Measurements from ENCODE around the gene PPP1R2.
"Not testable (repeated sequence)": the region's sequence is repeated elsewhere in the genome, so short reads cannot be mapped to it uniquely, and the experiment has no call there.

Gene PPP1R2

GRCh38 chr3:195537995-195538394, 5.1 kb downstream of the PPP1R2 start:
- DNase-seq (ENCODE audit: low read depth): no peak

- no peak for DNase-seq (ENCODE audit: low read depth)
Measured at GRCh38 chr3:195535293-195535692, 7.8 kb downstream of the PPP1R2 start.

- no peak for DNase-seq (ENCODE audit: low read depth)
Measured at GRCh38 chr3:195532834-195533233, 10.3 kb downstream of the PPP1R2 start.

- no peak for DNase-seq (ENCODE audit: low read depth)
Measured at GRCh38 chr3:195532345-195532744, 10.8 kb downstream of the PPP1R2 start.

DNA sequence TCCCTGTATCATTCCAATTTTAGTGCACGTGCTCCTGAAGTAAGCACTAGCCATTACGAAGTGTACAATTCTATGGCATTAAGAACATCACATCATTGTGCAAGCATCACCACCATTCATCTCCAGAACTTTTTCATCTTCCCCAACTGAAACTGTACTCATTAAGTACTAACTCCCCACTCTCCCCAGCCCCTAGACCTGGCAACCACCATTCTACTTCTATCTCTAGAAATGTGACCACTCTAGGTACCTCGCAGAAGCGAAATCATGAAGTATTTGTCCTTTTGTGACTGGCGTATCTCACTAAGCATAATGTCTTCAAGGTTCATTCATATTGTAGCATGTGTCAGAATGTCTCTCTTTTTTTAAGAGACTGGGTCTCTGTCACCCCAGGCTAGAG, 11.4 kb downstream of the PPP1R2 start:
- no peak for DNase-seq (ENCODE audit: low read depth)

DNA sequence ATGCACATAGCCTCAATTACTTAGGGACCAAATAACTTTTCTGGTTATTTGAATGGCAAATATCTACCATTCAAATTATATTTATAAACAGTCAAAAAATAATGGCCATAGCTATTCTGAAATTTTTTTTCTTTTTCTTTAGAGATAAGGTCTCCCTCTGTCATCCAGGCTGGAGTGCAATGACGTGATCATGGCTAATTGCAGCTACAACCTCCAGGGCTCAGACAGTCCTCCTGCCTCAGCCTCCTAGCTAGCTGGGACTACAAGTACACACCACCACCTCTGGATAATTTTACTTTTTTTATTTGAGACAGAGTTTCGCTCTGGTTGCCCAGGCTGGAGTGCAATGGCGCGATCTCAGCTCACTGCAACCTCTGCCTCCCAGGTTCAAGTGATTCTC, 16.6 kb downstream of the PPP1R2 start:
- no peak for DNase-seq (ENCODE audit: low read depth)

- DNase-seq (ENCODE audit: low read depth): no peak
Measured at GRCh38 chr3:195524171-195524896, 18.8 kb downstream of the PPP1R2 start.

GRCh38 chr3:195522254-195523023, 20.7 kb downstream of the PPP1R2 start:
- DNase-seq (ENCODE audit: low read depth): peak; percentile 24

DNA sequence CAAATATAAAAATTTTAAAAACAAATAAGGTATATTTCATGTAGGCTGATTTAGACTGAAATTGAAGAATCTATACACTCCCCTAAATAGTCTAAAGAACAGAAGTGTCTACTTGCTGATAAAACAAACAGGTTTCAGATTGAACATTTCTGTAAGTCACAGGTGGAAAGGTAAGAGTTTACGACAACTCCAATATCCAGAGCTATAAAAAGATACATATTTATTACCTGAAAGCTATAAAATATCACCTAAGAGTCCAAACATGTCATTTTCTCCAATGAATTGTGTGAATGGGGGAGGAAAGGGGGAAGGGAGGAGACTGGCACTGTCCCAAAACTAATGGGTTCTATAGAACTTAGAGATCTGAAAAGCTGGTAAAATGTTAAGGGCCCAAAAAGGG, 26.1 kb downstream of the PPP1R2 start:
- no peak for DNase-seq (ENCODE audit: low read depth)

DNA sequence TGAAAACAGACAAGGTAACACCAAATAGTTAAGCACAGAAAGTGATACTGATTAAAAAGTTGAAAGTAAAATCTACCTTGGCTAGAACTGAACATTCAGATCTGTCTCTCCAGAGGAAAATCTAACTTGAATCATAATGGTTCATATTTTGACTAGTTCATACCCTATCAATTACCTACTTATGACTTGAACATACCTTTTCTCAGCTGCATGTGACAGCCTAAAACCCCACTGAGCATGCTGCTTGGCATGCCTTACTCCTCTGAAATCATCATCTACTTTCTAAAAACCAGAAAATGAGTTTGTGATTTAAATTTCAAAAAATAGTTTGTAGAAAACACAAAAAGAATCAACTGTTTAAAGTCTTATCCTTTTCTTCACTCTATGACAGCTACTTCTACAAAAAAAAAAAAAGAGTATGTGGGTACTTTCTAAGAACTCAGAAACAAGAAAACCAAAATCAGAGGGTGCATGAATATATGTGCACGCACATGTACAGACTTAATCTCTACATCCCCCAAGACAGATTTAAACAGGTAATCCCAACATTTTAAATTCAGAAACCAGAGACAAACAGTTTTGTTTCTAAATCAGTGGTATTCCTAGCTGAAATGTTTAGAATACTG, 28.4 kb downstream of the PPP1R2 start:
- DNase-seq (ENCODE audit: low read depth): not testable (repeated sequence)

DNA sequence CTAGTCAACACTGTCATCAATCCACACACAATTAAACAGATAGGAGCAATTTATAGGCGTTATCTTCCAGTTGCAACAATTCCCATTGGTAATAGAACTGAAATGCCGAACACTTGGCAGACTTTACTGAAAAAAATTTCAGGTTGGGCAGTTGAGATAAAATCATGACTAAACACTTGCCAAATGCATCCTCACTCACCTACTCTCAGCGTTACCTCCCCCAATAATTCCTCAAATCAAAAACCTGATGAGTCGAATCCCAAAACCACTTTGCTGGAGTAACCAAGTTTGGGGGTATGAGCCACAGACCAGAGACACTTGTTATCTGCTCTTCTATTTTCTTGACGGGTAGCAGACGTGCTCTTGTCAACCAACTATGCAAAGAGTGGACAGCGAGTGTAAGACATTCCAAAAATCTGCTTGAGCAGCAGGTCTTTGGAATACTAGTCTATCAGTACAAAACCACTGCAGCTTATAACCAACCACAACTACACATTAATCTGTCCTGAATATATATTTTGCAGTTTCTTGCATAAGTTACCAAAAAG, 30.3 kb downstream of the PPP1R2 start:
- peak; percentile 80 for DNase-seq (ENCODE audit: low read depth)

- no peak for DNase-seq (ENCODE audit: low read depth)
Measured at GRCh38 chr3:195511136-195511535, 32.0 kb downstream of the PPP1R2 start.

- no peak for DNase-seq (ENCODE audit: low read depth)
Measured at GRCh38 chr3:195508185-195508584, 34.9 kb downstream of the PPP1R2 start.

DNA sequence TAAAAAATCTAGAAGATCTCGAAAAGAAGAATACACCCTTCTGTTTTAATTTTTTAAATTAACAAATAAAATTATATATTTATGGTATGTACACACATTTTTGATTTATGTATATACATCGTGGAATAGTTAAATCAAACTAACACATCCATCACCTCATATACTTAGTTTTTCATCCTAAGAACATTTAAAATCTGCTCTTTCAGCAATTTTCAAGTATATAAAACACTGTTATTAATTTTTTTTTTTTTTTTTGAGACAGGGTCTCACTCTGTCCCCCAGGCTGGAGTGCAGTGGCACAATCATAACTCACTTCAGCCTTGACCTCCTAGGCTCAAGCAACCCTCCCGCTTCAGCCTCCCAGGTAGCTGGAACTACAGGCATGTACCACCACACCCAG, 67.5 kb downstream of the PPP1R2 start:
- DNase-seq (ENCODE audit: low read depth): no peak

- not testable (repeated sequence) for DNase-seq (ENCODE audit: low read depth)
Measured at GRCh38 chr3:195475116-195475515, 68.0 kb downstream of the PPP1R2 start.

- no peak for DNase-seq (ENCODE audit: low read depth)
Measured at GRCh38 chr3:195468841-195469240, 74.3 kb downstream of the PPP1R2 start.

DNA sequence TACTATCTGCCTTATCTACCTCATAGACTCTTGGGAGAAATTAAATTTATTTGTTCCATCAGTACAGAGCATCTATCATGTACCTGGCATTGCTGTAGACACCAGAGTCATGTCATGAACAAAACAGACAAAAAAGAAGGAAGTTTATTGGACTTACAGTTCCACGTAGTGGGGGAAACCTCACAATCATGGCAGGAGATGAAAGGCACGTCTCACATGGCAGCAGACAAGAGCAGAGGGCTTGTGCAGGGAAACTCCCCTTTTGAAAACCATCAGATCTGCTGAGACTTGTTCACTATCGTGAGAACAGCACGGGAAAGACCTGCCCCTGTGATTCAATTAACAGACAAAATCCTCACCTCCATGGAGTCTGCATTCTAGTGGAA, 74.7 kb downstream of the PPP1R2 start:
- DNase-seq (ENCODE audit: low read depth): no peak

- DNase-seq (ENCODE audit: low read depth): peak; percentile 92
Measured at GRCh38 chr3:195467641-195468390, 75.3 kb downstream of the PPP1R2 start.

DNA sequence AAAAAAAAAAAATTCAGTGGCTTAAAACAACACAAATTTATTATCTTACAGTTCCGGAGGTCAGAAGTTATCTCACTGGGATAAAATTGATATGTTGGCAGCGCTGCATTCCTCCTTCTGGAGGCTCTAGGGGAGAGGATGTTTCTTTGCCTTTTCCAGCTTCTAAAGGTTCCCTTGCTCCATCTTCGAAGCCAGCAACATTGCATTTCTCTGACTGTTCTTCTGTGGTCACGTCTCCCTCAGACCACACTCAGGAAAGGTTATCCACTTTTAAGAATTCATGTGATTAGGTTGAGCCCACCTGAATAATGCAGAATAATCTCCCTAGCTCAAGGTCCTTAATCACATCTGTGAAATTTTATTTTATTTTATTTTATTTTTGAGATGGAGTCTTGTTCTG, 76.9 kb downstream of the PPP1R2 start:
- peak; percentile 91 for DNase-seq (ENCODE audit: low read depth)

Measured in amniotic epithelial cell (primary cell).